Chondrocyte (in vitro differentiated cells): ENCODE measurements around the gene HOXB7. TPM values are rescaled to one million over a fixed set of nuclear protein-coding genes. Genes with fewer than 3 reads are reported as not detected.

ENCODE experiments used
- DNase-seq: peaks from one replicate; pipeline ENCODE4 v3.0.0; 2021; ENCODE audit warnings: mixed read lengths, low spot score
- H3K27ac Mint-ChIP-seq: one replicate; pipeline ENCODE4 v1.8.0; 2021; ENCODE audit warnings: mild to moderate bottlenecking, moderate library complexity, mixed read lengths; ENCODE audit not compliant: unreplicated experiment
- H3K27me3 Mint-ChIP-seq: 2 replicates; pipeline ENCODE4 v1.8.0; 2021; ENCODE audit warnings: low read depth, mixed read lengths
- H3K36me3 Mint-ChIP-seq: 2 replicates; pipeline ENCODE4 v1.8.0; 2021; ENCODE audit warnings: low read depth, mixed read lengths
- H3K4me1 Mint-ChIP-seq: 2 replicates; pipeline ENCODE4 v1.8.0; 2021; ENCODE audit warnings: low read depth, mild to moderate bottlenecking, mixed read lengths
- H3K4me3 Mint-ChIP-seq: one replicate; pipeline ENCODE4 v1.8.0; 2021; ENCODE audit warnings: mild to moderate bottlenecking, moderate library complexity, mixed read lengths; ENCODE audit not compliant: unreplicated experiment
- H3K9me3 Mint-ChIP-seq: 2 replicates; pipeline ENCODE4 v1.8.0; 2021; ENCODE audit warnings: low read depth, mixed read lengths
- total RNA-seq: library from RNA; stranded (reverse); gene quantifications from 3 replicates; pipeline ENCODE4 v1.2.1, GENCODE V29; 2021
- TF ChIP-seq, protein P1 (sequence below): fragments of 200-600 bp; sonication (generic); IDR thresholded peaks from 2 replicates; pipeline ENCODE4 v1.5.0; 2021; ENCODE audit warnings: antibody characterized with exemption, mild to moderate bottlenecking, moderate library complexity

The HOXB7 gene
- total RNA-seq, 1 donor from 2014 or later: not detected

DNA sequence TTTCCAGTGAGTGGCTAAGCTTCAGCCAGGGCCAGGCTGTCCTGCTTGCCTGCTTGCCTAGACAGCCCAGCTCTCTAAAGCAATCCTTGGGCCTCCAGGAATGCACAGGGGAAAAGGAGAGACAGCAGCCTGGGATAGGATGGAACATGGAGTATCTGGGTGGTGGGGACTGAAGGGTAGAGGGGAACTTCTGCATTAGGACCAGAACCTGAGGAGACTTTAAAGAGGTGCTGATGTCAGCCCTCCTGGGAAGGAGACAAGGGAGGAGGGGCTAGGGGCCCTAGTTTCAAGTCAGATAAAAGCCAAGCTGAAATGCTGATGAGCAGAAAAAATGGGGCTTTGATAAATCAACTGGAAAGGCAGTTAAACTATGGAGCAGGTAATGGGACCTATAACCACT lies 1.8 kb downstream of the HOXB7 start:
- H3K9me3 Mint-ChIP-seq: no peaks in the 10 kb centered on the region
- H3K4me1 Mint-ChIP-seq: peaks cover 9% of the 10 kb centered on the region
- H3K27ac Mint-ChIP-seq: no peak overlapping the region
- peaks cover 80% of the 10 kb centered on the region for H3K27me3 Mint-ChIP-seq
- peaks cover 8% of the 10 kb centered on the region for H3K36me3 Mint-ChIP-seq
- H3K4me3 Mint-ChIP-seq: no peak overlapping the region
- no peak for DNase-seq
- TF ChIP-seq, protein P1, sequence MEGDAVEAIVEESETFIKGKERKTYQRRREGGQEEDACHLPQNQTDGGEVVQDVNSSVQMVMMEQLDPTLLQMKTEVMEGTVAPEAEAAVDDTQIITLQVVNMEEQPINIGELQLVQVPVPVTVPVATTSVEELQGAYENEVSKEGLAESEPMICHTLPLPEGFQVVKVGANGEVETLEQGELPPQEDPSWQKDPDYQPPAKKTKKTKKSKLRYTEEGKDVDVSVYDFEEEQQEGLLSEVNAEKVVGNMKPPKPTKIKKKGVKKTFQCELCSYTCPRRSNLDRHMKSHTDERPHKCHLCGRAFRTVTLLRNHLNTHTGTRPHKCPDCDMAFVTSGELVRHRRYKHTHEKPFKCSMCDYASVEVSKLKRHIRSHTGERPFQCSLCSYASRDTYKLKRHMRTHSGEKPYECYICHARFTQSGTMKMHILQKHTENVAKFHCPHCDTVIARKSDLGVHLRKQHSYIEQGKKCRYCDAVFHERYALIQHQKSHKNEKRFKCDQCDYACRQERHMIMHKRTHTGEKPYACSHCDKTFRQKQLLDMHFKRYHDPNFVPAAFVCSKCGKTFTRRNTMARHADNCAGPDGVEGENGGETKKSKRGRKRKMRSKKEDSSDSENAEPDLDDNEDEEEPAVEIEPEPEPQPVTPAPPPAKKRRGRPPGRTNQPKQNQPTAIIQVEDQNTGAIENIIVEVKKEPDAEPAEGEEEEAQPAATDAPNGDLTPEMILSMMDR: no peak

DNA sequence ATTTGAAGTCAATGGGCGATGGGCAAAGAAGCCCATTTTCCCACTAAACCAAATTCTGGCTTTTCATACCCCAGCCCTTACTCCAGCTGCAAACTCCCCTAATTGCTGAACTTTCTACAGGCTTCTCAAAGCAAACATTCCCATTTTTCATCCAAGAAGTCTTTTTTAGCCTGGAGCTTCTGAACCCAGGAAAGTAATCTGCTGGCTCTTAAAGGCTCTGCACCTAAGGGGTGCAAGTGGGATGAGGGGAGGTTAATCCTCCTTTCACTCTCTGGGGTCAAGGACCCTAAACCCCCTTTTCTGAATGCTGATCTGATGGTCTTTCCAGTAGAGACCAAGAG lies 2.4 kb downstream of the HOXB7 start:
- H3K9me3 Mint-ChIP-seq: no peaks in the 10 kb centered on the region
- no peak for DNase-seq
- H3K4me3 Mint-ChIP-seq: no peak overlapping the region
- peaks cover 79% of the 10 kb centered on the region for H3K27me3 Mint-ChIP-seq
- peaks cover 8% of the 10 kb centered on the region for H3K36me3 Mint-ChIP-seq
- H3K27ac Mint-ChIP-seq: no peak overlapping the region
- peaks cover 9% of the 10 kb centered on the region for H3K4me1 Mint-ChIP-seq
- TF ChIP-seq, protein P1: no peak

DNA sequence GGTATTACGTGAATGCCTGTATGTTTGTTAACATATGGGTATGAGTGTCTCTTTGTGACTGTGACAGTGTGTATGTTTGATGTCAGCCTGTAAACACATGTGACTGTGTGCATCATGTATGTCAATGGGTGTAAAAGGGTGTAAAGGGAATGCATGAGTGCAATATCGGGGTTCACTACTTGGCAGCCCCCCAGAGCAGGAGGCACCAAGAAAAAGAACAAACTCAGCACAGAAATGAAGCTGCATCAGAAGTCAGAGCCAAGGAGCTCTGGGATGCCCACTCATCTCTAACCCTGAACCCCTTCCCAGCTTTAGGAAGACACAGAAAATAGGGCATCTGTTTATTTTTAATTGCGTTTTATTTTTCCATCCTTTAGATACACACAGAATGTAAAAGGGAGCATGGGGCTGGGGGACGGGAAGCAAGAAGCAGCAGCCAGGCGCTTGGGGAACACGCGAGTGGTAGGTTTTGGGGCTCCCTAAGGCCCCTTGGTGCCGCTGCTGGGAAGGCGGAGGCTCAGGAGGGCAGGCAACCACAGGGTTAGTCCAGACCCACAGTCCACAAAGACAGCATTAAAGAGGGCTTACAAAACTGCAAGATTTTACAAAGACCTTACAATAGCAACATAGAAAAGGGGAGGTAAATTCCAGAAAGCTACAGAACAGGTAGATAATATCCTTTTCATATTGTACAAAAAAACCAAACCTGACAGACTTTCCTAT lies 3.8 kb downstream of the HOXB7 start:
- peaks cover 8% of the 10 kb centered on the region for H3K36me3 Mint-ChIP-seq
- no peaks in the 10 kb centered on the region for H3K4me1 Mint-ChIP-seq
- H3K9me3 Mint-ChIP-seq: peaks cover 2% of the 10 kb centered on the region
- H3K4me3 Mint-ChIP-seq: no peak overlapping the region
- TF ChIP-seq, protein P1: no peak
- H3K27me3 Mint-ChIP-seq: peaks cover 81% of the 10 kb centered on the region
- no peak overlapping the region for H3K27ac Mint-ChIP-seq
- DNase-seq: no peak

DNA sequence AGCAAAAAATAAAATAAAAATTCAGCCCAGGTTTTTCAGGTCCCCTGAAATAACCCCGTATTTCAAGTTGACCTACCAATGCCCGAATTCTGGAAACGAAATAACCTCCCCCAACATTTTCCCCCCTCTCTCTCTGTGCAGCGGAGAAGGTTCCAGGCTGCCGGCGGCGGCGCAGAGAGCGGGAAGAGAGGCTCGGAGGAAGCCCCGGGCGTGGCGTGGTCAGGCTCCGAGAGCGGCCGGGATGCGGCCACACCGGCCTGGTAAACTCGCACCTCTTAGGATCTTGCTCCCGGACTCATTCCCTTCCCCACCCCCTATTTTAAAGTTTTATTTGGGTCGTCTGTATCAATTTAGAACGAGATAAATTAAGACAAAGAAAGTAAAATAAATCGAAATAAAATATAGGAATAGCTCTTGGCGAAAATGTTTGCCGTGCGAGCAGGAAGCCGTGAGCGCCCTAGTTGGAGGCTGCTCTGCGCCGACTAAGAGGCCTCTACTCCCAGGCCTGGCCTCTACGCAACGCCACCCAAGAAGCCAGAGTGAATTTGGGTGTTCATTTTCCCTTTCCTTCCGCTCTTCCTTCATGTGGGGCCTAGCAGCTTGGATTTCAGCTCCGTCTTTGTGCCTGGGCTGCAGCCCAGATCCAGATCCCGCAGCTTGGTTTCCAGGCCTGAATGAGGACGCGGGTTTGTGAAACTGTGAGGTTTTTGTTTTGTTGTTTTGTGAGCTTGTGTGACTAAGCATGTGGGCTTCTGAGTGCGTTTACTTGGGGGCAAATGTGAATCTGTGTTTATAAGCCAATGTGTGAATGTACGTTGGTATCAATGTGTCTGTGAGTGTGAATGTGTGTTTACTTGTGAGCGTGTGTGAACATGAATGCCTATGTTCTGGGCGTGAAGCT lies 4.6 kb downstream of the HOXB7 start:
- Mint-ChIP-seq H3K27me3 (peaks cover 83% of the 10 kb centered on the region), H3K9me3 (peaks cover 2% of the 10 kb centered on the region), H3K4me3 (no peak overlapping the region), H3K36me3 (peaks cover 8% of the 10 kb centered on the region), H3K4me1 (no peaks in the 10 kb centered on the region), H3K27ac (no peak overlapping the region)
- TF ChIP-seq, protein P1: no peak
- DNase-seq: no peak

DNA sequence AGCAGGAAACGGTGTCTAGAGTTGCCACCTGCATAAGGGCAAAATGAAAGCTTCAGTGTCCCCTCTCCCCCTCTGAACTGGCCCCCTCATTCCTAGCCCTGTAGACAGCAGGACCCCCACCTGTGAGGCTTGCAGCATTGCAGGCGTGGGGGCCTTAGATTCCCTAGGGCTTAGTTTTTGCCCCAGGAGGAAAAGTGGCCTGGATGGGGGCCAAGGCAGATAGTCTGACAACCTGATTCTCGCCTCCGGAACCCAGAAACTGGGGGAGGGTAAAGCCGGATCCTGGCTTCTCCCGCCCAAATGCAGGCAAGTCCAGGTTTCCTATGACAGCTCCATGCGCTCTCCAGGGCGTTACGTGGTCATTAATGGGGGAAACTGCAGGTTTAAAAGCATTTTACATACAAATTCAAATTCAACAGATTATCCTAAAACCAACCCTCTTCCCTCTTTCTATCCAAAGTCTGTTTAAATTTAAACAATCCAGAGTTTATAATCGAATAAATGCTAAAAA lies 5.4 kb downstream of the HOXB7 start:
- no peak for DNase-seq
- H3K4me1 Mint-ChIP-seq: no peaks in the 10 kb centered on the region
- H3K4me3 Mint-ChIP-seq: no peak overlapping the region
- peaks cover 7% of the 10 kb centered on the region for H3K36me3 Mint-ChIP-seq
- peaks cover 2% of the 10 kb centered on the region for H3K9me3 Mint-ChIP-seq
- TF ChIP-seq, protein P1: no peak
- H3K27ac Mint-ChIP-seq: no peak overlapping the region
- H3K27me3 Mint-ChIP-seq: peaks cover 84% of the 10 kb centered on the region
